ENCODE measurements around the gene KCNAB2. TPM values are rescaled to one million over a fixed set of nuclear protein-coding genes. Genes with fewer than 3 reads are reported as not detected.

The KCNAB2 gene
- total and polyA plus RNA-seq, 4 donors, result 1.8 to 5.9 (median 4.5) TPM

DNA sequence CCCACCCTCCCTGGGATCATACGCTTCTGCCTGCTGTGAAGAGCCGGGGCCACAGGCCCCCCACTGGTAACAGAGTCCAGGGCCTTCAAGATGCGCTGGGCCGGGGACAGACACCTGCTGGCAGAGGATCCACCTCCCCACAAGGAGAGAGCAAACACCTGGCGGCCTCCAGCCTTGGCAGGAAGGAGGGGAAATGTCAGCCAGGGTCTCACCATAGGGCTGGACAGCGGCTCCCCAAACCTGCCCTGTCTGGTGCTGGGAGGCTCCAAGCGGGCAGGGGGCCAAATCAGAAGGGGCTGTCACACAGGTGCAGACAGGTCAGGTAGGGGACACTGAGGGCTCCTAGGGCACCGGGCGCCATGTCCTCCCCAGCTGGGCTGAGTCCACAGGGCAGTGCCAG, 58.9 kb downstream of the KCNAB2 start:
- 73% methylated on average over 9 of the region's 9 CpGs for WGBS
- Histone ChIP-seq H3K4me1 (ENCODE audit: control insufficient read depth in 4 of 4, insufficient read depth in 4 of 4, low read length in 3 of 4) (no peaks in the 10 kb centered on the region), H3K27ac (ENCODE audit: low read depth in 1 of 2, low read length in 2 of 2) (no peak overlapping the region), H3K27me3 (ENCODE audit: control insufficient read depth in 4 of 4, insufficient read depth in 4 of 4, low read length in 3 of 4) (peaks cover 0 to 3% (median 0%) of the 10 kb centered on the region in 4 donors), H3K36me3 (ENCODE audit: control insufficient read depth in 4 of 4, insufficient read depth in 3 of 4, low read depth in 1 of 4, low read length in 3 of 4) (no peaks in the 10 kb centered on the region), H3K4me3 (ENCODE audit: low read depth in 1 of 3, low read length in 3 of 3) (no peak overlapping the region), H3K9me3 (ENCODE audit: control insufficient read depth in 4 of 4, low read length in 3 of 4) (no peaks in the 10 kb centered on the region), H3K9ac (ENCODE audit: low read depth in 1 of 2, low read length in 2 of 2) (no peak overlapping the region)
- TF ChIP-seq GABPA (IDR thresholded peaks at IDR 0.05 in 1 of 2, conservative IDR thresholded peaks at IDR 0.05 in 1 of 2), result no peak
- TF ChIP-seq NR2F2 (IDR thresholded peaks at IDR 0.05), result no peak
- no peak for TF ChIP-seq YY1 (IDR thresholded peaks at IDR 0.05)
- TF ChIP-seq FOXA2 (IDR thresholded peaks at IDR 0.05), result no peak
- no peak for TF ChIP-seq RAD21 (IDR thresholded peaks at IDR 0.05)
- TF ChIP-seq, protein P1, sequence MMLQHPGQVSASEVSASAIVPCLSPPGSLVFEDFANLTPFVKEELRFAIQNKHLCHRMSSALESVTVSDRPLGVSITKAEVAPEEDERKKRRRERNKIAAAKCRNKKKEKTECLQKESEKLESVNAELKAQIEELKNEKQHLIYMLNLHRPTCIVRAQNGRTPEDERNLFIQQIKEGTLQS (IDR thresholded peaks at IDR 0.05), result no peak
- TF ChIP-seq RXRA (IDR thresholded peaks at IDR 0.05), result no peak
- TF ChIP-seq, protein P2, sequence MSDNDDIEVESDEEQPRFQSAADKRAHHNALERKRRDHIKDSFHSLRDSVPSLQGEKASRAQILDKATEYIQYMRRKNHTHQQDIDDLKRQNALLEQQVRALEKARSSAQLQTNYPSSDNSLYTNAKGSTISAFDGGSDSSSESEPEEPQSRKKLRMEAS (IDR thresholded peaks at IDR 0.05), result no peak
- no peak for TF ChIP-seq JUND (IDR thresholded peaks at IDR 0.05)
- no peak for TF ChIP-seq SP1 (IDR thresholded peaks at IDR 0.05)
- no peak for DNase-seq (ENCODE audit: low spot score)

DNA sequence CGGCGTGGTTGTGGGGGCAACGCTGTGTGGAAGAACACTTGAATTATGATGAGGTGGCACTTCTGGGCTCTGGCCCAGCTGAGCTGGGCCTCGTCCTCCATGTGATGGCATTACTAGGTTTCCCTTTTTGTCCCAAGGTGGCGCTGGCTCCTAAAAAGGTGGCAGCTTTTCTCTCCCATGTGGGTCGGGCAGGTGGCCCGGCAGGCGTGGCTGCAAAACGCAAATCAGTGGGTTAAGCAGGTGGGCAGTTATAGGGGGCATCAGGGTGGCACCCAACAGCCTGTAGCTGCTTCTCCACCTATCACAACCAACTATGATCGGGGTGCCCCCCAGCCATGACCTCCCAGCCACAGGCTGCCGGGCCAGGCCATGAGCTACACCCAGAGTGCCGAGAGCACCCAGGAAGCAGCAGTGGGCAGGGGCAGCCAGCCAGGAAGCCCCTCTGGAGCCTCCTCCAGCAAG, 59.6 kb downstream of the KCNAB2 start:
- no peak overlapping the region for H3K27ac ChIP-seq (ENCODE audit: low read depth in 1 of 2, low read length in 2 of 2)
- no peak for TF ChIP-seq GABPA (IDR thresholded peaks at IDR 0.05 in 1 of 2, conservative IDR thresholded peaks at IDR 0.05 in 1 of 2)
- TF ChIP-seq, protein P3, sequence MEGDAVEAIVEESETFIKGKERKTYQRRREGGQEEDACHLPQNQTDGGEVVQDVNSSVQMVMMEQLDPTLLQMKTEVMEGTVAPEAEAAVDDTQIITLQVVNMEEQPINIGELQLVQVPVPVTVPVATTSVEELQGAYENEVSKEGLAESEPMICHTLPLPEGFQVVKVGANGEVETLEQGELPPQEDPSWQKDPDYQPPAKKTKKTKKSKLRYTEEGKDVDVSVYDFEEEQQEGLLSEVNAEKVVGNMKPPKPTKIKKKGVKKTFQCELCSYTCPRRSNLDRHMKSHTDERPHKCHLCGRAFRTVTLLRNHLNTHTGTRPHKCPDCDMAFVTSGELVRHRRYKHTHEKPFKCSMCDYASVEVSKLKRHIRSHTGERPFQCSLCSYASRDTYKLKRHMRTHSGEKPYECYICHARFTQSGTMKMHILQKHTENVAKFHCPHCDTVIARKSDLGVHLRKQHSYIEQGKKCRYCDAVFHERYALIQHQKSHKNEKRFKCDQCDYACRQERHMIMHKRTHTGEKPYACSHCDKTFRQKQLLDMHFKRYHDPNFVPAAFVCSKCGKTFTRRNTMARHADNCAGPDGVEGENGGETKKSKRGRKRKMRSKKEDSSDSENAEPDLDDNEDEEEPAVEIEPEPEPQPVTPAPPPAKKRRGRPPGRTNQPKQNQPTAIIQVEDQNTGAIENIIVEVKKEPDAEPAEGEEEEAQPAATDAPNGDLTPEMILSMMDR (IDR thresholded peaks at IDR 0.05; ENCODE audit: low read depth, low read length, missing input control), result no peak
- TF ChIP-seq YY1 (IDR thresholded peaks at IDR 0.05), result no peak
- TF ChIP-seq JUND (IDR thresholded peaks at IDR 0.05), result no peak
- TF ChIP-seq, protein P4, sequence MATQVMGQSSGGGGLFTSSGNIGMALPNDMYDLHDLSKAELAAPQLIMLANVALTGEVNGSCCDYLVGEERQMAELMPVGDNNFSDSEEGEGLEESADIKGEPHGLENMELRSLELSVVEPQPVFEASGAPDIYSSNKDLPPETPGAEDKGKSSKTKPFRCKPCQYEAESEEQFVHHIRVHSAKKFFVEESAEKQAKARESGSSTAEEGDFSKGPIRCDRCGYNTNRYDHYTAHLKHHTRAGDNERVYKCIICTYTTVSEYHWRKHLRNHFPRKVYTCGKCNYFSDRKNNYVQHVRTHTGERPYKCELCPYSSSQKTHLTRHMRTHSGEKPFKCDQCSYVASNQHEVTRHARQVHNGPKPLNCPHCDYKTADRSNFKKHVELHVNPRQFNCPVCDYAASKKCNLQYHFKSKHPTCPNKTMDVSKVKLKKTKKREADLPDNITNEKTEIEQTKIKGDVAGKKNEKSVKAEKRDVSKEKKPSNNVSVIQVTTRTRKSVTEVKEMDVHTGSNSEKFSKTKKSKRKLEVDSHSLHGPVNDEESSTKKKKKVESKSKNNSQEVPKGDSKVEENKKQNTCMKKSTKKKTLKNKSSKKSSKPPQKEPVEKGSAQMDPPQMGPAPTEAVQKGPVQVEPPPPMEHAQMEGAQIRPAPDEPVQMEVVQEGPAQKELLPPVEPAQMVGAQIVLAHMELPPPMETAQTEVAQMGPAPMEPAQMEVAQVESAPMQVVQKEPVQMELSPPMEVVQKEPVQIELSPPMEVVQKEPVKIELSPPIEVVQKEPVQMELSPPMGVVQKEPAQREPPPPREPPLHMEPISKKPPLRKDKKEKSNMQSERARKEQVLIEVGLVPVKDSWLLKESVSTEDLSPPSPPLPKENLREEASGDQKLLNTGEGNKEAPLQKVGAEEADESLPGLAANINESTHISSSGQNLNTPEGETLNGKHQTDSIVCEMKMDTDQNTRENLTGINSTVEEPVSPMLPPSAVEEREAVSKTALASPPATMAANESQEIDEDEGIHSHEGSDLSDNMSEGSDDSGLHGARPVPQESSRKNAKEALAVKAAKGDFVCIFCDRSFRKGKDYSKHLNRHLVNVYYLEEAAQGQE (IDR thresholded peaks at IDR 0.05), result no peak
- TF ChIP-seq RXRA (IDR thresholded peaks at IDR 0.05), result no peak
- TF ChIP-seq FOXA2 (IDR thresholded peaks at IDR 0.05), result no peak
- no peak for TF ChIP-seq EGR1 (IDR thresholded peaks at IDR 0.05; ENCODE audit: low read depth in 2 of 2)
- TF ChIP-seq, protein P1 (IDR thresholded peaks at IDR 0.05), result no peak
- TF ChIP-seq FOXA1 (IDR thresholded peaks at IDR 0.05), result no peak
- TF ChIP-seq NR2F2 (IDR thresholded peaks at IDR 0.05), result no peak
- no peak for TF ChIP-seq TAF1 (conservative IDR thresholded peaks at IDR 0.05)
- TF ChIP-seq, protein P2 (IDR thresholded peaks at IDR 0.05), result no peak
- TF ChIP-seq RAD21 (IDR thresholded peaks at IDR 0.05), result no peak
- TF ChIP-seq HNF4G (IDR thresholded peaks at IDR 0.05), result no peak
- TF ChIP-seq SP1 (IDR thresholded peaks at IDR 0.05), result no peak
- TF ChIP-seq HNF4A (conservative IDR thresholded peaks at IDR 0.05), result no peak
- TF ChIP-seq, protein P5, sequence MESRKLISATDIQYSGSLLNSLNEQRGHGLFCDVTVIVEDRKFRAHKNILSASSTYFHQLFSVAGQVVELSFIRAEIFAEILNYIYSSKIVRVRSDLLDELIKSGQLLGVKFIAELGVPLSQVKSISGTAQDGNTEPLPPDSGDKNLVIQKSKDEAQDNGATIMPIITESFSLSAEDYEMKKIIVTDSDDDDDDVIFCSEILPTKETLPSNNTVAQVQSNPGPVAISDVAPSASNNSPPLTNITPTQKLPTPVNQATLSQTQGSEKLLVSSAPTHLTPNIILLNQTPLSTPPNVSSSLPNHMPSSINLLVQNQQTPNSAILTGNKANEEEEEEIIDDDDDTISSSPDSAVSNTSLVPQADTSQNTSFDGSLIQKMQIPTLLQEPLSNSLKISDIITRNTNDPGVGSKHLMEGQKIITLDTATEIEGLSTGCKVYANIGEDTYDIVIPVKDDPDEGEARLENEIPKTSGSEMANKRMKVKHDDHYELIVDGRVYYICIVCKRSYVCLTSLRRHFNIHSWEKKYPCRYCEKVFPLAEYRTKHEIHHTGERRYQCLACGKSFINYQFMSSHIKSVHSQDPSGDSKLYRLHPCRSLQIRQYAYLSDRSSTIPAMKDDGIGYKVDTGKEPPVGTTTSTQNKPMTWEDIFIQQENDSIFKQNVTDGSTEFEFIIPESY (IDR thresholded peaks at IDR 0.05), result no peak
- no peak overlapping the region for H3K9ac ChIP-seq (ENCODE audit: low read depth in 1 of 2, low read length in 2 of 2)
- no peaks in the 10 kb centered on the region for H3K9me3 ChIP-seq (ENCODE audit: control insufficient read depth in 4 of 4, low read length in 3 of 4)
- peaks cover 0 to 3% (median 0%) of the 10 kb centered on the region in 4 donors for H3K27me3 ChIP-seq (ENCODE audit: control insufficient read depth in 4 of 4, insufficient read depth in 4 of 4, low read length in 3 of 4)
- no peaks in the 10 kb centered on the region for H3K4me1 ChIP-seq (ENCODE audit: control insufficient read depth in 4 of 4, insufficient read depth in 4 of 4, low read length in 3 of 4)
- DNase-seq (ENCODE audit: low spot score), result no peak
- no peak overlapping the region for H3K4me3 ChIP-seq (ENCODE audit: low read depth in 1 of 3, low read length in 3 of 3)
- 62% methylated on average over 12 of the region's 12 CpGs for WGBS
- H3K36me3 ChIP-seq (ENCODE audit: control insufficient read depth in 4 of 4, insufficient read depth in 3 of 4, low read depth in 1 of 4, low read length in 3 of 4), result no peaks in the 10 kb centered on the region

Data from liver (tissue), 9 donors.